Lung (tissue), 12 donors: Measurements from ENCODE around the gene SPATA31E1. TPM values are rescaled to one million over a fixed set of nuclear protein-coding genes. Genes with fewer than 3 reads are reported as not detected.

Experiments
- ATAC-seq: fragments of 200-7000 bp; cut with Tn5 transposase; one replicate; pipeline ENCODE4 v1.9.1; 2020; ENCODE audit warnings: moderate number of reproducible peaks; ENCODE audit not compliant: insufficient read depth, low FRiP score
- DNase-seq, 3 donors: peaks; one replicate each; pipeline ENCODE4 v3.0.0-alpha.2; 2013 to 2017
- H3K27ac ChIP-seq, 2 donors: one replicate each; pipeline ENCODE4 v1.5.1; 2013; ENCODE audit warnings: mild to moderate bottlenecking in 2 of 2, moderate library complexity in 2 of 2, control low read depth in 1 of 2, inconsistent platforms in 1 of 2, low read depth in 1 of 2, low read length in 1 of 2
- H3K27me3 ChIP-seq, 3 donors: one replicate each; pipeline ENCODE4 v1.5.1; 2013; ENCODE audit warnings: low read length in 2 of 3; ENCODE audit not compliant: control insufficient read depth in 3 of 3, insufficient read depth in 3 of 3
- H3K36me3 ChIP-seq, 4 donors: one replicate each; pipeline ENCODE4 v1.5.1; 2013; ENCODE audit warnings: low read length in 4 of 4, mild to moderate bottlenecking in 1 of 4, moderate library complexity in 1 of 4; ENCODE audit not compliant: control insufficient read depth in 4 of 4, insufficient read depth in 4 of 4
- H3K4me1 ChIP-seq, 5 donors: one replicate each; pipeline ENCODE4 v1.5.1; 2013; ENCODE audit warnings: low read length in 5 of 5, mild to moderate bottlenecking in 2 of 5, moderate library complexity in 1 of 5; ENCODE audit not compliant: control insufficient read depth in 5 of 5, insufficient read depth in 5 of 5
- H3K4me3 ChIP-seq: one replicate; pipeline ENCODE4 v1.5.1; 2013; ENCODE audit warnings: mild to moderate bottlenecking, control low read depth, moderate library complexity
- H3K9ac ChIP-seq, 2 donors: one replicate each; pipeline ENCODE4 v1.5.1; 2013; ENCODE audit warnings: low read length in 2 of 2, control low read depth in 1 of 2; ENCODE audit not compliant: insufficient read depth in 1 of 2
- H3K9me3 ChIP-seq, 4 donors: one replicate each; pipeline ENCODE4 v1.5.1; 2013; ENCODE audit warnings: low read length in 3 of 4, mild to moderate bottlenecking in 1 of 4, moderate library complexity in 1 of 4; ENCODE audit not compliant: control insufficient read depth in 4 of 4, insufficient read depth in 3 of 4
- WGBS, 2 donors: extraction: QIAGEN DNeasy Blood & Tissue Kit; methylation state at CpG; one replicate each; pipeline ENCODE4 v1.1.7; 2013; 5-methylcytosine and 5-hydroxymethylcytosine counted together
- polyA plus RNA-seq, 2 donors: library from polyadenylated mRNA; stranded (reverse); fragments of 200-250 nt; gene quantifications; one replicate each; pipeline ENCODE4 v1.2.1, GENCODE V29; 2013
- total RNA-seq, 2 donors: library from RNA; depleted of rRNA in 1 of 2; stranded (reverse); fragments of >200 nt in 1 of 2; gene quantifications; one replicate each; pipeline ENCODE4 v1.2.1, GENCODE V29; 2014 to 2021
- TF ChIP-seq, protein P1 (sequence below): IDR thresholded peaks from 2 replicates; pipeline ENCODE4 v1.5.1; 2012; ENCODE audit warnings: mild to moderate bottlenecking; ENCODE audit errors: control extremely low read depth, extremely low read depth
- donor health status: control.
- donor health status: control.
- donor health status: Bipolar disorder and iron deficiency.
- donor health status: healthy.
- donor health status: DM: yes; HTN: yes; CAD: no.

SPATA31E1 gene
- total and polyA plus RNA-seq, 4 donors = not detected

DNA sequence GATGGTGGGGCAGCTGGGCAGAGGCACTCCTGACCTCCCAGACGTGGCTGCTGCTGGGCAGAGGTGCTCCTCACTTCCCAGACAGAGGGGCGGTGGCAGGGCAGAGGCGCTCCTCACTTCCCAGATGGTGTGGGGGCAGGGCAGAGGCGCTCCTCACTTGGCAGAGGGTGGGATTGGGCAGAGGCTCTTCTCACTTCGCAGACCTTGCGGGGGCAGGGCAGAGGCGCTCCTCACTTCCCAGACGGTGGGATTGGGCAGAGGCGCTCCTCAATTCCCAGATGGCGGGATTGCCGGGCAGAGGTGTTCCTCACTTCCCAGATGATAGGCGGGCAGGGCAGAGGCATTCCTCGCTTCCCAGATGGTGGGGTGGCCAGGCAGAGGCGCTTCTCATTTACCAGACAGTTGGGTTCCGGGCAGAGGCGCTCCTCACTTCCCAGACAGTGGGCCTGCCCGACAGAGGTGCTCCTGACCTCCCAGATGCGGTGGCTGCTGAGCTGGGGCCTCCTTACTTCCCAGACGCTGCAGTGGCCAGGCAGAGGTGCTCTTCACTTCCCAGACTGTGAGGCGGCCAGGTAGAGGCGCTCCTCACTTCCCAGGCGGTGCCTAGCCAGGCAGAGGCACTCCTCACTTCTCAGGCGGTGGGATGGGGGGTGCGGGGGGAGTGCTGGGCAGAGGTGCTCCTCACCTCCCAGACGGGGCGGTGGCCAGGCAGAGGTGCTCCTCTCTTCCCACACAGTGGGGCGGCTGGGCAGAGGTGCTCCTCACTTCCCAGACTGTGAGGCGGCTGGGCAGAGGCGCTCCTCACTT lies 25.3 kb upstream of the SPATA31E1 start:
- H3K4me1 ChIP-seq = no peaks in the 10 kb centered on the region
- H3K27ac ChIP-seq = no peak overlapping the region
- WGBS, 2 donors = 81 to 92% methylated on average over 28 to 29 of the region's 29 CpGs
- H3K36me3 ChIP-seq = no peaks in the 10 kb centered on the region
- H3K9me3 ChIP-seq = peaks cover 0 to 26% (median 2%) of the 10 kb centered on the region in 4 donors
- H3K4me3 ChIP-seq = no peak overlapping the region
- H3K9ac ChIP-seq = no peak overlapping the region
- TF ChIP-seq, protein P1, sequence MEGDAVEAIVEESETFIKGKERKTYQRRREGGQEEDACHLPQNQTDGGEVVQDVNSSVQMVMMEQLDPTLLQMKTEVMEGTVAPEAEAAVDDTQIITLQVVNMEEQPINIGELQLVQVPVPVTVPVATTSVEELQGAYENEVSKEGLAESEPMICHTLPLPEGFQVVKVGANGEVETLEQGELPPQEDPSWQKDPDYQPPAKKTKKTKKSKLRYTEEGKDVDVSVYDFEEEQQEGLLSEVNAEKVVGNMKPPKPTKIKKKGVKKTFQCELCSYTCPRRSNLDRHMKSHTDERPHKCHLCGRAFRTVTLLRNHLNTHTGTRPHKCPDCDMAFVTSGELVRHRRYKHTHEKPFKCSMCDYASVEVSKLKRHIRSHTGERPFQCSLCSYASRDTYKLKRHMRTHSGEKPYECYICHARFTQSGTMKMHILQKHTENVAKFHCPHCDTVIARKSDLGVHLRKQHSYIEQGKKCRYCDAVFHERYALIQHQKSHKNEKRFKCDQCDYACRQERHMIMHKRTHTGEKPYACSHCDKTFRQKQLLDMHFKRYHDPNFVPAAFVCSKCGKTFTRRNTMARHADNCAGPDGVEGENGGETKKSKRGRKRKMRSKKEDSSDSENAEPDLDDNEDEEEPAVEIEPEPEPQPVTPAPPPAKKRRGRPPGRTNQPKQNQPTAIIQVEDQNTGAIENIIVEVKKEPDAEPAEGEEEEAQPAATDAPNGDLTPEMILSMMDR = no peak
- DNase-seq (no peak), ATAC-seq (no peak)
- H3K27me3 ChIP-seq = no peaks in the 10 kb centered on the region

DNA sequence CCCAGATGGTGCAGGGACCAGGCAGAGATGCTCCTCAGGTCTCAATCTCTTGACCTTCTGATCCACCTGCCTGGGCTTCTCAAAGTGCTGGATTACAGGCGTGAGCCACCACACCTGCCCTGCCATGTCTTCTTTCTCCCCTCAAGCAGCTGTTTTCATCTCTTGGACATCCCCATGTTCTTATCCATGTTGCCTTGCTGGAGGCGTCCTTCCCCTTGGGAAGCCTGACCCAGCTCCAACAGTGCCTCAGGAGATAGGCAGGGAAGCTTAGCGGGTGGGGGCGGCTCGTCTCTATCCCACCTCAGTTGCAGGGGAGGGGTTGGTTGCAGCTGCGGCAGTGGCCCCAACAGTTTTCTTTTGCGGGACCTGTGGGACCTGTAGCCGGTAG lies 24.7 kb upstream of the SPATA31E1 start:
- DNase-seq (no peak), ATAC-seq (no peak)
- H3K9me3 ChIP-seq = peaks cover 0 to 29% (median 3%) of the 10 kb centered on the region in 4 donors
- H3K27ac ChIP-seq = no peak overlapping the region
- H3K9ac ChIP-seq = no peak overlapping the region
- no peaks in the 10 kb centered on the region for H3K27me3 ChIP-seq
- TF ChIP-seq, protein P1 = no peak
- no peaks in the 10 kb centered on the region for H3K36me3 ChIP-seq
- H3K4me1 ChIP-seq = no peaks in the 10 kb centered on the region
- WGBS, 2 donors = 93 to 95% methylated on average over 8 of the region's 8 CpGs
- H3K4me3 ChIP-seq = no peak overlapping the region

DNA sequence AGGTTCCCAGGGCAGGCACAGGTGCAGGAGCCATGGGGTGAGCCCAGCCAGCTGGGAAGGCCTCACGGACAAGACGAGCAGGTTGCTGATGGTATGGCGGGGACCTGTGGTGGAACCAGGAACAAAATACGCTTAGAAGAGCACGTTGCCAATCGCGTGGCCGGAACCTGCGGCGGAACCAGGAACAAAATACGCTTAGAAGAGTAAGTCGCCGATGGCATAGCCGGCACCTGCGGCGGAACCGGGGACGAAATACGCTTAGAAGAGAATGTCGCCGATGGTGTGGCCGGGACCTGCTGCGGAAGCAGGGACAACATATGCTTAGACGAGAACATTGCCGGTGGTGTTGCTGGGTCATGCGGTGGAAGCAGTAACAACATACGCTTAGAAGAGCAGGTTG lies 23.5 kb upstream of the SPATA31E1 start:
- Histone ChIP-seq H3K4me1 (no peaks in the 10 kb centered on the region), H3K9ac (no peak overlapping the region), H3K36me3 (no peaks in the 10 kb centered on the region), H3K4me3 (no peak overlapping the region), H3K27me3 (no peaks in the 10 kb centered on the region), H3K9me3 (peaks cover 0 to 29% (median 3%) of the 10 kb centered on the region in 4 donors), H3K27ac (no peak overlapping the region)
- WGBS, 2 donors = 89 to 98% methylated on average over 26 to 27 of the region's 27 CpGs
- TF ChIP-seq, protein P1 = no peak
- no peak for ATAC-seq
- DNase-seq = no peak

DNA sequence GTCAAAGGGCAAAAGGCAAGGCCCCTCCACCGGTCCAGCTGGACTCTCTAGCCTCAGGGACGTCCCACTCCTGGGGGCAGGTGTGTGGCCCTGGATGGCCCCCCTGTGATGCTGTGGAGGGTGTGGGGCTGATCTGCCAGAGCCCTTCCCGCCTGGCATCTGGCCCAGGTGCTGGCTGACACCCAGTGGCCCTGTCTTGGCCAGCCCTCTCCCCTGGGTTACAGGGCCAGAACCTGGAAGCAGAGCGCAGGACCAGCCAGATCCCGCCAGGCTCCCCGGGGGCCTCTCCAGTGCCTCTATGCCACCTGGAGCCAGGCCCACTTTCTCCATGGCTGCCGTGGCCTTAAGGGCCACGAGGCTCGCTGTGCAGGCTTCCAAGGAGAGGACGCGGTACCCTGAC lies 22.9 kb upstream of the SPATA31E1 start:
- no peaks in the 10 kb centered on the region for H3K27me3 ChIP-seq
- H3K4me1 ChIP-seq = no peaks in the 10 kb centered on the region
- H3K27ac ChIP-seq = no peak overlapping the region
- TF ChIP-seq, protein P1 = no peak
- ATAC-seq (no peak), DNase-seq (no peak)
- H3K9ac ChIP-seq = no peak overlapping the region
- no peaks in the 10 kb centered on the region for H3K36me3 ChIP-seq
- no peak overlapping the region for H3K4me3 ChIP-seq
- 85 to 90% methylated on average over 11 of the region's 11 CpGs for WGBS, 2 donors
- H3K9me3 ChIP-seq = peaks cover 0 to 29% (median 3%) of the 10 kb centered on the region in 4 donors
